GM23338 (cell line): ENCODE measurements around the gene MYO9A. TPM values are rescaled to one million over a fixed set of nuclear protein-coding genes. Genes with fewer than 3 reads are reported as not detected.

Experiments used
- ATAC-seq: fragments of 200-7000 bp; cut with Tn5 transposase; 3 replicates; pipeline ENCODE4 v1.9.1; 2020
- DNase-seq: peaks from one replicate; pipeline ENCODE4 v3.0.0-alpha.2; 2015; ENCODE audit warnings: low spot score
- H2AFZ ChIP-seq: fragments of 200-600 bp; sonication (generic); 2 replicates; pipeline ENCODE4 v1.8.0; 2016; ENCODE audit warnings: antibody characterized with exemption, mild to moderate bottlenecking, moderate library complexity
- H3F3A ChIP-seq: fragments of 200-600 bp; sonication (generic); replicated peaks from 2 replicates; pipeline ENCODE4 v1.8.0; 2017; ENCODE audit warnings: antibody characterized with exemption, mixed run types, low read depth
- H3K27ac ChIP-seq: fragments of 200-600 bp; sonication (generic); 2 replicates; pipeline ENCODE4 v1.6.1; 2016; ENCODE audit warnings: low read depth
- H3K27me3 ChIP-seq: fragments of 200-600 bp; sonication (generic); 2 replicates; pipeline ENCODE4 v1.8.0; 2016; ENCODE audit warnings: mild to moderate bottlenecking, mixed run types, moderate library complexity; ENCODE audit not compliant: insufficient read depth
- H3K36me3 ChIP-seq: fragments of 200-600 bp; sonication (generic); 2 replicates; pipeline ENCODE4 v1.8.0; 2016; ENCODE audit warnings: mild to moderate bottlenecking; ENCODE audit not compliant: insufficient read depth
- H3K4me1 ChIP-seq: fragments of 200-600 bp; sonication (generic); 2 replicates; pipeline ENCODE4 v1.8.0; 2016; ENCODE audit warnings: mild to moderate bottlenecking, moderate library complexity; ENCODE audit not compliant: insufficient read depth
- H3K4me2 ChIP-seq: fragments of 200-600 bp; sonication (generic); 2 replicates; pipeline ENCODE4 v1.7.1; 2017; ENCODE audit warnings: mixed run types
- H3K4me3 ChIP-seq: fragments of 200-600 bp; sonication (generic); 2 replicates; pipeline ENCODE4 v1.6.1; 2016; ENCODE audit warnings: mixed run types
- H3K79me2 ChIP-seq: fragments of 200-600 bp; sonication (generic); replicated peaks from 2 replicates; pipeline ENCODE4 v1.8.0; 2017; ENCODE audit warnings: mild to moderate bottlenecking; ENCODE audit not compliant: insufficient read depth
- H3K9me2 ChIP-seq: fragments of 200-600 bp; sonication (generic); 2 replicates; pipeline ENCODE4 v1.8.0; 2017; ENCODE audit not compliant: insufficient read depth
- H4K20me1 ChIP-seq: fragments of 200-600 bp; sonication (generic); replicated peaks from 2 replicates; pipeline ENCODE4 v1.8.0; 2017; ENCODE audit warnings: mild to moderate bottlenecking; ENCODE audit not compliant: insufficient read depth
- H3K27ac Mint-ChIP-seq: 2 replicates; pipeline ENCODE4 v1.8.0; 2020; ENCODE audit warnings: inconsistent platforms, mild to moderate bottlenecking, moderate library complexity, mixed read lengths
- H3K27me3 Mint-ChIP-seq: 3 replicates; pipeline ENCODE4 v1.8.0; 2022; ENCODE audit warnings: low read depth, mild to moderate bottlenecking, moderate library complexity, mixed read lengths, inconsistent platforms; ENCODE audit not compliant: insufficient read depth, poor library complexity
- H3K36me3 Mint-ChIP-seq: 3 replicates; pipeline ENCODE4 v1.8.0; 2021; ENCODE audit warnings: low read depth, mild to moderate bottlenecking, inconsistent platforms, moderate library complexity, mixed read lengths
- H3K4me1 Mint-ChIP-seq: 3 replicates; pipeline ENCODE4 v1.8.0; 2020; ENCODE audit warnings: mild to moderate bottlenecking, inconsistent platforms, mixed read lengths
- H3K4me3 Mint-ChIP-seq: 3 replicates; pipeline ENCODE4 v1.8.0; 2021; ENCODE audit warnings: moderate library complexity, mild to moderate bottlenecking, inconsistent platforms, mixed read lengths
- H3K9me3 Mint-ChIP-seq: 3 replicates; pipeline ENCODE4 v1.8.0; 2020; ENCODE audit warnings: moderate library complexity, mild to moderate bottlenecking, inconsistent platforms, mixed read lengths
- CREB1 ChIP-seq: fragments of 250-450 bp; sonication (Bioruptor Pico); IDR thresholded peaks from 2 replicates; pipeline ENCODE4 v1.5.0; 2020; ENCODE audit warnings: low read depth, mild to moderate bottlenecking, moderate library complexity
- EZH2 ChIP-seq: fragments of 200-600 bp; sonication (generic); IDR thresholded peaks from one replicate; pipeline ENCODE4 v1.8.0; 2017; ENCODE audit warnings: antibody characterized with exemption, mild to moderate bottlenecking, low read depth; ENCODE audit not compliant: unreplicated experiment
- EZH2phosphoT487 ChIP-seq: fragments of 200-600 bp; sonication (generic); IDR thresholded peaks from one replicate; pipeline ENCODE4 v1.8.1; 2018; ENCODE audit warnings: antibody characterized with exemption; ENCODE audit not compliant: unreplicated experiment
- JUNB ChIP-seq: IDR thresholded peaks from one replicate; pipeline ENCODE4 v1.6.1; 2016; ENCODE audit warnings: antibody characterized with exemption; ENCODE audit not compliant: unreplicated experiment
- NANOG ChIP-seq: IDR thresholded peaks from 2 replicates; pipeline ENCODE4 v1.6.1; 2016; ENCODE audit warnings: antibody characterized with exemption, borderline replicate concordance
- POLR2AphosphoS5 ChIP-seq: IDR thresholded peaks from 2 replicates; pipeline ENCODE4 v1.6.1; 2016; ENCODE audit warnings: antibody characterized with exemption, low read depth
- STAT1 ChIP-seq: IDR thresholded peaks from one replicate; pipeline ENCODE4 v1.6.1; 2016; ENCODE audit warnings: antibody characterized with exemption; ENCODE audit not compliant: unreplicated experiment
- ZNF114 ChIP-seq: fragments of 250-450 bp; sonication (Bioruptor Pico); IDR thresholded peaks from 2 replicates; pipeline ENCODE4 v1.5.0; 2020; ENCODE audit warnings: mild to moderate bottlenecking, moderate library complexity
- ZNF331 ChIP-seq: fragments of 250-450 bp; sonication (Bioruptor Pico); IDR thresholded peaks from 2 replicates; pipeline ENCODE4 v1.5.0; 2020; ENCODE audit warnings: low read depth, mild to moderate bottlenecking, moderate library complexity
- ZNF462 ChIP-seq: fragments of 250-450 bp; sonication (Bioruptor Pico); IDR thresholded peaks from 2 replicates; pipeline ENCODE4 v1.5.0; 2020; ENCODE audit warnings: mild to moderate bottlenecking, moderate library complexity
- polyA plus RNA-seq: library from polyadenylated mRNA; unstranded; fragments of >200 nt; fragmentation: Nextera tagmentation; extraction: Ambion mirVana; gene quantifications from 2 replicates; pipeline ENCODE4 v1.2.1, GENCODE V29; 2016
- total RNA-seq: library from RNA; depleted of rRNA; stranded (reverse); fragments of >200 nt; shearing (Covaris generic); gene quantifications from 2 replicates; pipeline ENCODE4 v1.2.3, GENCODE V29; 2014
- TF ChIP-seq, protein P1 (sequence below): IDR thresholded peaks from one replicate; pipeline ENCODE4 v1.6.1; 2018; ENCODE audit warnings: antibody characterized with exemption; ENCODE audit not compliant: unreplicated experiment

MYO9A gene
- total and polyA plus RNA-seq, 2 experiments from 2014 or later: 11.6 to 32.8 TPM

DNA sequence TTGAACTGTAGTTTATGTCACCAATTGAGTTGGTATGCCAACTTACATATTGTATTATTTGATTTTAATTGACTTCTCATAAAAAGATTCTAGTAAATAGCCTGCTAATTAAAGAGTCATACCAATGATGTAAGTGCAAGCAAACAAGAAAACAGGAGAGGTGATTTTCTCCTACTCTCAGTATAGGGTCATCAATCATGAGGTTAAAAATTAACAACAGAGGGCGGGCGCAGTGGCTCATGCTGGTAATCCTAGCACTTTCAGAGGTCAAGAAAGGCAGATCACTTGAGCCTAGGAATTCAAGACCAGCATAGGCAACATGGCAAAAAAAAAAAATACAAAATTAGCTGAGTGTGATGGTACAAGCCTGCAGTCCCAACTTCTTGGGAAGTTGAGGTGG is 108.7 kb downstream of the MYO9A start:
- H3K4me2 ChIP-seq: no peak overlapping the region
- no peak for TF ChIP-seq STAT1
- no peak for TF ChIP-seq ZNF114
- no peak for TF ChIP-seq EZH2
- no peak for TF ChIP-seq POLR2AphosphoS5
- TF ChIP-seq, protein P1, sequence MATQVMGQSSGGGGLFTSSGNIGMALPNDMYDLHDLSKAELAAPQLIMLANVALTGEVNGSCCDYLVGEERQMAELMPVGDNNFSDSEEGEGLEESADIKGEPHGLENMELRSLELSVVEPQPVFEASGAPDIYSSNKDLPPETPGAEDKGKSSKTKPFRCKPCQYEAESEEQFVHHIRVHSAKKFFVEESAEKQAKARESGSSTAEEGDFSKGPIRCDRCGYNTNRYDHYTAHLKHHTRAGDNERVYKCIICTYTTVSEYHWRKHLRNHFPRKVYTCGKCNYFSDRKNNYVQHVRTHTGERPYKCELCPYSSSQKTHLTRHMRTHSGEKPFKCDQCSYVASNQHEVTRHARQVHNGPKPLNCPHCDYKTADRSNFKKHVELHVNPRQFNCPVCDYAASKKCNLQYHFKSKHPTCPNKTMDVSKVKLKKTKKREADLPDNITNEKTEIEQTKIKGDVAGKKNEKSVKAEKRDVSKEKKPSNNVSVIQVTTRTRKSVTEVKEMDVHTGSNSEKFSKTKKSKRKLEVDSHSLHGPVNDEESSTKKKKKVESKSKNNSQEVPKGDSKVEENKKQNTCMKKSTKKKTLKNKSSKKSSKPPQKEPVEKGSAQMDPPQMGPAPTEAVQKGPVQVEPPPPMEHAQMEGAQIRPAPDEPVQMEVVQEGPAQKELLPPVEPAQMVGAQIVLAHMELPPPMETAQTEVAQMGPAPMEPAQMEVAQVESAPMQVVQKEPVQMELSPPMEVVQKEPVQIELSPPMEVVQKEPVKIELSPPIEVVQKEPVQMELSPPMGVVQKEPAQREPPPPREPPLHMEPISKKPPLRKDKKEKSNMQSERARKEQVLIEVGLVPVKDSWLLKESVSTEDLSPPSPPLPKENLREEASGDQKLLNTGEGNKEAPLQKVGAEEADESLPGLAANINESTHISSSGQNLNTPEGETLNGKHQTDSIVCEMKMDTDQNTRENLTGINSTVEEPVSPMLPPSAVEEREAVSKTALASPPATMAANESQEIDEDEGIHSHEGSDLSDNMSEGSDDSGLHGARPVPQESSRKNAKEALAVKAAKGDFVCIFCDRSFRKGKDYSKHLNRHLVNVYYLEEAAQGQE: no peak
- no peak for TF ChIP-seq CREB1 (CRISPR knock-in tag)
- no peak for TF ChIP-seq ZNF462 (CRISPR knock-in tag)
- no peak for TF ChIP-seq JUNB
- no peak for TF ChIP-seq ZNF331 (CRISPR knock-in tag)
- TF ChIP-seq NANOG: no peak
- no peak for TF ChIP-seq EZH2phosphoT487
- no peaks in the 10 kb centered on the region for H3K36me3 ChIP-seq
- no peaks in the 10 kb centered on the region for H3K27me3 ChIP-seq
- H3K27ac ChIP-seq: no peak overlapping the region
- H3K9me2 ChIP-seq: no peaks in the 10 kb centered on the region
- no peak overlapping the region for H2AFZ ChIP-seq
- no peaks in the 10 kb centered on the region for H3F3A ChIP-seq
- H3K27ac Mint-ChIP-seq: no peak overlapping the region
- H3K4me3 ChIP-seq: no peak overlapping the region
- no peaks in the 10 kb centered on the region for H3K79me2 ChIP-seq
- no peaks in the 10 kb centered on the region for H3K9me3 Mint-ChIP-seq
- H3K4me3 Mint-ChIP-seq: no peak overlapping the region
- no peaks in the 10 kb centered on the region for H3K4me1 ChIP-seq
- no peaks in the 10 kb centered on the region for H3K4me1 Mint-ChIP-seq
- peak; percentile 3 for DNase-seq
- H3K27me3 Mint-ChIP-seq: no peaks in the 10 kb centered on the region
- H3K36me3 Mint-ChIP-seq: no peaks in the 10 kb centered on the region
- ATAC-seq: no peak
- H4K20me1 ChIP-seq: no peaks in the 10 kb centered on the region
